ENCODE measurements around the gene AUTS2. TPM values are rescaled to one million over a fixed set of nuclear protein-coding genes. Genes with fewer than 3 reads are reported as not detected.

Gene AUTS2
- total and polyA plus RNA-seq, 2 of the 8 experiments (the other 6 are each of a cell fraction or from before 2014, with no cell fraction given) = 25.9 to 101 TPM

DNA sequence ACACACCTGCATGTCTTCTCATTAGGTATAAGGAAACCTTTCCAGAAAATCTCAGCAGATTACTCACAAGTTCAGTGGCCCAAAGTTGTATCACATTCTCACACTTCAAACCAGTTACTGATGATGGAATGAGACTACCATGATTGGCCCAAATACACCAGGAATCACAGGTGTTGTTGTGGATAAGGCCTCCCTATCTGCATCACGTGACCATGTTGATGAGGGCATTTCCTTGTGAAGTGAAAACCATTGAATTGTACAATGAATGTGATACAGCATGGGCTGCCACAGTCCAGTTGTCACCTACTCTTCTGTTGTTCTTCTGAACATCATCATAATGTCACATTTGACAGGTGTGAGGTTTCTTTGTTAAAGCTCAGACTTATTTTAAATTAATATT is 431.7 kb downstream of the AUTS2 start:
- Histone ChIP-seq H3K23me2 (ENCODE audit: low read depth, low read length) (no peaks in the 10 kb centered on the region), H3K4me3 (ENCODE audit: extremely low read depth in 1 of 4, insufficient read depth in 2 of 4, low read depth in 3 of 4, low read length in 4 of 4) (no peak overlapping the region), H3K18ac (ENCODE audit: extremely low read depth, low read length) (no peak overlapping the region), H4K8ac (ENCODE audit: extremely low read depth, insufficient read depth, low read length) (no peak overlapping the region), H3K4me2 (ENCODE audit: insufficient read depth in 1 of 2, low read depth in 2 of 2, low read length in 2 of 2) (no peak overlapping the region), H2AFZ (ENCODE audit: low read length) (no peak overlapping the region), H3K4me1 (replicated peaks in 1 of 4; ENCODE audit: control insufficient read depth in 3 of 4, insufficient read depth in 4 of 4, low read length in 3 of 4) (peaks cover 0 to 5% (median 3%) of the 10 kb centered on the region in 4 experiments; a peak in 4 of 7 replicates), H2BK120ac (replicated peaks; ENCODE audit: low read depth, low read length) (no peak overlapping the region), H3K27ac (ENCODE audit: low read depth, low read length) (no peak overlapping the region), H4K5ac (ENCODE audit: insufficient read length, low read depth, low read length) (no peak overlapping the region), H4K91ac (replicated peaks; ENCODE audit: insufficient read length, low read length) (no peak overlapping the region), H2BK20ac (ENCODE audit: low read length) (no peak overlapping the region), H3K56ac (replicated peaks; ENCODE audit: insufficient read length, low read depth, low read length) (no peak overlapping the region), H2BK5ac (ENCODE audit: low read depth, low read length) (no peak overlapping the region), H3K23ac (ENCODE audit: insufficient read length) (no peak overlapping the region), H4K20me1 (replicated peaks in 1 of 2; ENCODE audit: control insufficient read depth in 1 of 2, insufficient read depth in 2 of 2, low read length in 2 of 2) (no peaks in the 10 kb centered on the region), H3K27me3 (replicated peaks in 1 of 4; ENCODE audit: control insufficient read depth in 3 of 4, extremely low read depth in 1 of 4, insufficient read depth in 3 of 4, low read length in 3 of 4) (no peaks in the 10 kb centered on the region), H2AK5ac (ENCODE audit: low read depth, low read length) (no peak overlapping the region), H2BK12ac (ENCODE audit: low read depth, low read length) (no peak overlapping the region), H3K4ac (replicated peaks; ENCODE audit: insufficient read length, low read depth, low read length) (no peak overlapping the region), H3K36me3 (ENCODE audit: control insufficient read depth in 2 of 4, insufficient read depth in 4 of 4, low read length in 3 of 4) (no peaks in the 10 kb centered on the region), H3K79me1 (ENCODE audit: low read depth, low read length) (no peaks in the 10 kb centered on the region), H3K14ac (ENCODE audit: insufficient read length) (no peak overlapping the region), H3K79me2 (ENCODE audit: control insufficient read depth in 1 of 2, insufficient read depth in 2 of 2, low read length in 2 of 2) (no peaks in the 10 kb centered on the region), H3K9me3 (ENCODE audit: insufficient read depth in 2 of 2, low read depth in 1 of 2, low read length in 1 of 2) (no peaks in the 10 kb centered on the region), H2BK15ac (ENCODE audit: low read length) (no peak overlapping the region), H3K9ac (replicated peaks in 1 of 4; ENCODE audit: extremely low read depth in 1 of 4, low read depth in 3 of 4, low read length in 3 of 4) (no peak overlapping the region)
- WGBS, 2 experiments (ENCODE audit: extremely low coverage in 1 of 2, insufficient coverage in 1 of 2, insufficient read length in 1 of 2, insufficient replicate concordance in 2 of 2, low coverage in 1 of 2, low lambda C conversion rate in 2 of 2, missing lambda C conversion rate in 1 of 2) = 96% methylated on average over 1 of the region's 1 CpG; no CpG with 5 or more reads in 1 of the 2 experiments
- DNase-seq (ENCODE audit: low read depth in 1 of 2, low spot score in 2 of 2) (no peak), FAIRE-seq (no peak)
- POLR2A ChIA-PET (ENCODE audit: partially characterized antibody) = no interaction called here
- CTCF ChIA-PET (ENCODE audit: partially characterized antibody) = interaction anchor here (1.7 kb wide), 1 partner anchor 11 kb away, joined by 5 read pairs; no protein-coding TSS in a partner anchor
- no peak for TF ChIP-seq BACH1 (IDR thresholded peaks at IDR 0.05; ENCODE audit: low read length)
- TF ChIP-seq GTF2F1 (IDR thresholded peaks at IDR 0.05; ENCODE audit: borderline replicate concordance, low read depth, low read length) = no peak
- TF ChIP-seq EZH2 (IDR thresholded peaks at IDR 0.05; ENCODE audit: low read depth, low read length, severe bottlenecking) = no peak
- TF ChIP-seq KDM4A (IDR thresholded peaks at IDR 0.05; ENCODE audit: low read depth, low read length, severe bottlenecking) = no peak
- no peak for TF ChIP-seq CREB1 (IDR thresholded peaks at IDR 0.05)
- TF ChIP-seq POU5F1 (IDR thresholded peaks at IDR 0.05; ENCODE audit: low read depth, low read length) = no peak
- no peak for TF ChIP-seq TAF7 (optimal IDR thresholded peaks at IDR 0.05; ENCODE audit: borderline replicate concordance, low read depth, low read length)
- no peak for TF ChIP-seq SUZ12 (IDR thresholded peaks at IDR 0.05; ENCODE audit: low read length)
- no peak for TF ChIP-seq KDM5A (IDR thresholded peaks at IDR 0.05; ENCODE audit: low read length)
- TF ChIP-seq FOSL1 (IDR thresholded peaks at IDR 0.05; ENCODE audit: insufficient read depth, low read depth, low read length) = no peak
- no peak for TF ChIP-seq GABPA (IDR thresholded peaks at IDR 0.05; ENCODE audit: borderline replicate concordance, insufficient read depth, low read length)
- no peak for TF ChIP-seq RAD21 (IDR thresholded peaks at IDR 0.05 in 1 of 2, conservative IDR thresholded peaks at IDR 0.05 in 1 of 2; ENCODE audit: low read depth in 2 of 2, low read length in 2 of 2)
- no peak for TF ChIP-seq CTBP2 (IDR thresholded peaks at IDR 0.05; ENCODE audit: borderline replicate concordance, insufficient read depth, insufficient read length, low read length)
- no peak for TF ChIP-seq SIN3A (conservative IDR thresholded peaks at IDR 0.05 in 1 of 2, IDR thresholded peaks at IDR 0.05 in 1 of 2; ENCODE audit: low read depth in 1 of 2, low read length in 2 of 2)
